ENCODE measurements around the gene PRKCA.

PRKCA gene

GRCh38 chr17:66652840-66653507 is 350.6 kb downstream of the PRKCA start:
- no peak for TF ChIP-seq TAF1 (IDR thresholded peaks at IDR 0.05; ENCODE audit: borderline replicate concordance, insufficient read depth, low read length)
- no peak for TF ChIP-seq FOXP2 (optimal IDR thresholded peaks at IDR 0.05; ENCODE audit: borderline replicate concordance, extremely low read depth, extremely low read length, insufficient read depth)
- no peak for TF ChIP-seq POLR2AphosphoS5 (IDR thresholded peaks at IDR 0.05; ENCODE audit: low read depth, low read length)
- TF ChIP-seq REST (IDR thresholded peaks at IDR 0.05; ENCODE audit: insufficient read depth in 1 of 2, low read depth in 2 of 2, low read length in 2 of 2), result no peak
- no peak for TF ChIP-seq SIN3A (IDR thresholded peaks at IDR 0.05; ENCODE audit: borderline replicate concordance, insufficient read depth, low read length)

GRCh38 chr17:66654106-66654740 is 351.8 kb downstream of the PRKCA start:
- TF ChIP-seq TAF1 (IDR thresholded peaks at IDR 0.05; ENCODE audit: borderline replicate concordance, insufficient read depth, low read length), result no peak
- no peak for TF ChIP-seq REST (IDR thresholded peaks at IDR 0.05; ENCODE audit: insufficient read depth in 1 of 2, low read depth in 2 of 2, low read length in 2 of 2)
- no peak for TF ChIP-seq SIN3A (IDR thresholded peaks at IDR 0.05; ENCODE audit: borderline replicate concordance, insufficient read depth, low read length)
- no peak for TF ChIP-seq FOXP2 (optimal IDR thresholded peaks at IDR 0.05; ENCODE audit: borderline replicate concordance, extremely low read depth, extremely low read length, insufficient read depth)
- no peak for TF ChIP-seq POLR2AphosphoS5 (IDR thresholded peaks at IDR 0.05; ENCODE audit: low read depth, low read length)

- no peak for TF ChIP-seq TAF1 (IDR thresholded peaks at IDR 0.05; ENCODE audit: borderline replicate concordance, insufficient read depth, low read length)
- no peak for TF ChIP-seq FOXP2 (optimal IDR thresholded peaks at IDR 0.05; ENCODE audit: borderline replicate concordance, extremely low read depth, extremely low read length, insufficient read depth)
- no peak for TF ChIP-seq SIN3A (IDR thresholded peaks at IDR 0.05; ENCODE audit: borderline replicate concordance, insufficient read depth, low read length)
- no peak for TF ChIP-seq REST (IDR thresholded peaks at IDR 0.05; ENCODE audit: insufficient read depth in 1 of 2, low read depth in 2 of 2, low read length in 2 of 2)
- no peak for TF ChIP-seq POLR2AphosphoS5 (IDR thresholded peaks at IDR 0.05; ENCODE audit: low read depth, low read length)
These were observed 352.4 kb downstream of the PRKCA start for GRCh38 chr17:66654764-66655163.

GRCh38 chr17:66655461-66655860 is 353.0 kb downstream of the PRKCA start:
- TF ChIP-seq POLR2AphosphoS5 (IDR thresholded peaks at IDR 0.05; ENCODE audit: low read depth, low read length) (no peak), TAF1 (IDR thresholded peaks at IDR 0.05; ENCODE audit: borderline replicate concordance, insufficient read depth, low read length) (no peak), REST (IDR thresholded peaks at IDR 0.05; ENCODE audit: insufficient read depth in 1 of 2, low read depth in 2 of 2, low read length in 2 of 2) (no peak)
